ENCODE measurements around the gene TMEM225.

DNA sequence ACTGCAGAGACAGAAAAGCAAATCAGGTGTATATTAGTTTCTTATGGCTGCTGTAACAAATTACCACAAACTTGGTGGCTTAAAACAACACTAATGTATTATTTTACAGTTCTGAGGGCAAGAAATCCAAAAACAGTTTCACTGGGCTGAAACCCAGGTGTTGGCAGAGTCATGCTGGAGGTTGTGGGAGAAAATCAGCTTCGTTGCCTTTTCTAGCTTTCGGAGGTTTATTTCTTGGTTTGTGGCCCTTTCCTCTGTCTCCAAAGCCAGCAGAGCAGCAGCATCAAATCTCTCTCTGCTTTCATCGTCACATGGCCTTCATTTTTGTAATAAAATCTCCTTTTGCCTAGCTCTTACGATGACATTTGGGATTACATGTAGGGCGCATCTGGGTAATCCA, 46.3 kb downstream of the TMEM225 start:
- TF ChIP-seq, protein P1, sequence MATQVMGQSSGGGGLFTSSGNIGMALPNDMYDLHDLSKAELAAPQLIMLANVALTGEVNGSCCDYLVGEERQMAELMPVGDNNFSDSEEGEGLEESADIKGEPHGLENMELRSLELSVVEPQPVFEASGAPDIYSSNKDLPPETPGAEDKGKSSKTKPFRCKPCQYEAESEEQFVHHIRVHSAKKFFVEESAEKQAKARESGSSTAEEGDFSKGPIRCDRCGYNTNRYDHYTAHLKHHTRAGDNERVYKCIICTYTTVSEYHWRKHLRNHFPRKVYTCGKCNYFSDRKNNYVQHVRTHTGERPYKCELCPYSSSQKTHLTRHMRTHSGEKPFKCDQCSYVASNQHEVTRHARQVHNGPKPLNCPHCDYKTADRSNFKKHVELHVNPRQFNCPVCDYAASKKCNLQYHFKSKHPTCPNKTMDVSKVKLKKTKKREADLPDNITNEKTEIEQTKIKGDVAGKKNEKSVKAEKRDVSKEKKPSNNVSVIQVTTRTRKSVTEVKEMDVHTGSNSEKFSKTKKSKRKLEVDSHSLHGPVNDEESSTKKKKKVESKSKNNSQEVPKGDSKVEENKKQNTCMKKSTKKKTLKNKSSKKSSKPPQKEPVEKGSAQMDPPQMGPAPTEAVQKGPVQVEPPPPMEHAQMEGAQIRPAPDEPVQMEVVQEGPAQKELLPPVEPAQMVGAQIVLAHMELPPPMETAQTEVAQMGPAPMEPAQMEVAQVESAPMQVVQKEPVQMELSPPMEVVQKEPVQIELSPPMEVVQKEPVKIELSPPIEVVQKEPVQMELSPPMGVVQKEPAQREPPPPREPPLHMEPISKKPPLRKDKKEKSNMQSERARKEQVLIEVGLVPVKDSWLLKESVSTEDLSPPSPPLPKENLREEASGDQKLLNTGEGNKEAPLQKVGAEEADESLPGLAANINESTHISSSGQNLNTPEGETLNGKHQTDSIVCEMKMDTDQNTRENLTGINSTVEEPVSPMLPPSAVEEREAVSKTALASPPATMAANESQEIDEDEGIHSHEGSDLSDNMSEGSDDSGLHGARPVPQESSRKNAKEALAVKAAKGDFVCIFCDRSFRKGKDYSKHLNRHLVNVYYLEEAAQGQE (IDR thresholded peaks at IDR 0.05) = no peak
- TF ChIP-seq CTCF (IDR thresholded peaks at IDR 0.05; ENCODE audit: low read depth, low read length, missing input control) = no peak
- TF ChIP-seq, protein P2, sequence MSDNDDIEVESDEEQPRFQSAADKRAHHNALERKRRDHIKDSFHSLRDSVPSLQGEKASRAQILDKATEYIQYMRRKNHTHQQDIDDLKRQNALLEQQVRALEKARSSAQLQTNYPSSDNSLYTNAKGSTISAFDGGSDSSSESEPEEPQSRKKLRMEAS (IDR thresholded peaks at IDR 0.05) = no peak
- TF ChIP-seq TAF1 (conservative IDR thresholded peaks at IDR 0.05) = no peak
- no peak for TF ChIP-seq FOXA1 (IDR thresholded peaks at IDR 0.05)
- no peak for TF ChIP-seq JUND (IDR thresholded peaks at IDR 0.05)
- TF ChIP-seq GABPA (IDR thresholded peaks at IDR 0.05 in 1 of 2, conservative IDR thresholded peaks at IDR 0.05 in 1 of 2) = no peak
- no peak for TF ChIP-seq RAD21 (IDR thresholded peaks at IDR 0.05)
- no peak for TF ChIP-seq FOXA2 (IDR thresholded peaks at IDR 0.05)
- TF ChIP-seq ZBTB33 (IDR thresholded peaks at IDR 0.05) = no peak
